HL-60 (cell line): ENCODE measurements around the gene MACC1.

Experiments used
- GABPA ChIP-seq: IDR thresholded peaks from 2 replicates; pipeline ENCODE4 v1.6.1; 2012; ENCODE audit warnings: low read depth
- POLR2AphosphoS5 ChIP-seq: IDR thresholded peaks from 2 replicates; pipeline ENCODE4 v1.6.1; 2012; ENCODE audit warnings: low read depth
- SPI1 ChIP-seq: IDR thresholded peaks from 2 replicates; pipeline ENCODE4 v1.6.1; 2012; ENCODE audit warnings: low read depth, mild to moderate bottlenecking, borderline replicate concordance
- TF ChIP-seq, protein P1 (sequence below): IDR thresholded peaks from one replicate; pipeline ENCODE4 v1.5.1; 2011; ENCODE audit warnings: low read length, control low read depth, inconsistent platforms; ENCODE audit not compliant: insufficient read depth
- TF ChIP-seq, protein P2 (sequence below): IDR thresholded peaks from 2 replicates; pipeline ENCODE4 v1.6.1; 2012; ENCODE audit warnings: low read depth; ENCODE audit not compliant: insufficient replicate concordance

DNA sequence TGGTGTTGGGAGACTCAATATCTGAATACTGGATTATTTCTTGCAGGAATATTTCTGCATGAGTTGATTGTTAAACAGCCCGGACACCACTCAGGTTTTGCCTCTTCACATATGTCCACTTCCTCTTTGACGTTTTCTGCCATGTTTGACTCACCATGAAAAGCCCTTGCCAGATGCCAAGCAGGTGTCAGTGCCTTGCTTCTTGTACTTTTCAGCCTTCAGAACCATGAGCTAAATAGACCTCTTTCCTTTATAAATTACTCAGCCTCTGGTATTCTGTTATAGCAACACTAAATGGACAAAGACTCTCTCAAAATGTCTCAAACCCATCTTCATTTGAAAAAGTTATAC is 24.7 kb upstream of the MACC1 start:
- TF ChIP-seq, protein P1, sequence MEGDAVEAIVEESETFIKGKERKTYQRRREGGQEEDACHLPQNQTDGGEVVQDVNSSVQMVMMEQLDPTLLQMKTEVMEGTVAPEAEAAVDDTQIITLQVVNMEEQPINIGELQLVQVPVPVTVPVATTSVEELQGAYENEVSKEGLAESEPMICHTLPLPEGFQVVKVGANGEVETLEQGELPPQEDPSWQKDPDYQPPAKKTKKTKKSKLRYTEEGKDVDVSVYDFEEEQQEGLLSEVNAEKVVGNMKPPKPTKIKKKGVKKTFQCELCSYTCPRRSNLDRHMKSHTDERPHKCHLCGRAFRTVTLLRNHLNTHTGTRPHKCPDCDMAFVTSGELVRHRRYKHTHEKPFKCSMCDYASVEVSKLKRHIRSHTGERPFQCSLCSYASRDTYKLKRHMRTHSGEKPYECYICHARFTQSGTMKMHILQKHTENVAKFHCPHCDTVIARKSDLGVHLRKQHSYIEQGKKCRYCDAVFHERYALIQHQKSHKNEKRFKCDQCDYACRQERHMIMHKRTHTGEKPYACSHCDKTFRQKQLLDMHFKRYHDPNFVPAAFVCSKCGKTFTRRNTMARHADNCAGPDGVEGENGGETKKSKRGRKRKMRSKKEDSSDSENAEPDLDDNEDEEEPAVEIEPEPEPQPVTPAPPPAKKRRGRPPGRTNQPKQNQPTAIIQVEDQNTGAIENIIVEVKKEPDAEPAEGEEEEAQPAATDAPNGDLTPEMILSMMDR: no peak
- no peak for TF ChIP-seq POLR2AphosphoS5
- peak; percentile 80 for TF ChIP-seq SPI1
- no peak for TF ChIP-seq GABPA
- TF ChIP-seq, protein P2, sequence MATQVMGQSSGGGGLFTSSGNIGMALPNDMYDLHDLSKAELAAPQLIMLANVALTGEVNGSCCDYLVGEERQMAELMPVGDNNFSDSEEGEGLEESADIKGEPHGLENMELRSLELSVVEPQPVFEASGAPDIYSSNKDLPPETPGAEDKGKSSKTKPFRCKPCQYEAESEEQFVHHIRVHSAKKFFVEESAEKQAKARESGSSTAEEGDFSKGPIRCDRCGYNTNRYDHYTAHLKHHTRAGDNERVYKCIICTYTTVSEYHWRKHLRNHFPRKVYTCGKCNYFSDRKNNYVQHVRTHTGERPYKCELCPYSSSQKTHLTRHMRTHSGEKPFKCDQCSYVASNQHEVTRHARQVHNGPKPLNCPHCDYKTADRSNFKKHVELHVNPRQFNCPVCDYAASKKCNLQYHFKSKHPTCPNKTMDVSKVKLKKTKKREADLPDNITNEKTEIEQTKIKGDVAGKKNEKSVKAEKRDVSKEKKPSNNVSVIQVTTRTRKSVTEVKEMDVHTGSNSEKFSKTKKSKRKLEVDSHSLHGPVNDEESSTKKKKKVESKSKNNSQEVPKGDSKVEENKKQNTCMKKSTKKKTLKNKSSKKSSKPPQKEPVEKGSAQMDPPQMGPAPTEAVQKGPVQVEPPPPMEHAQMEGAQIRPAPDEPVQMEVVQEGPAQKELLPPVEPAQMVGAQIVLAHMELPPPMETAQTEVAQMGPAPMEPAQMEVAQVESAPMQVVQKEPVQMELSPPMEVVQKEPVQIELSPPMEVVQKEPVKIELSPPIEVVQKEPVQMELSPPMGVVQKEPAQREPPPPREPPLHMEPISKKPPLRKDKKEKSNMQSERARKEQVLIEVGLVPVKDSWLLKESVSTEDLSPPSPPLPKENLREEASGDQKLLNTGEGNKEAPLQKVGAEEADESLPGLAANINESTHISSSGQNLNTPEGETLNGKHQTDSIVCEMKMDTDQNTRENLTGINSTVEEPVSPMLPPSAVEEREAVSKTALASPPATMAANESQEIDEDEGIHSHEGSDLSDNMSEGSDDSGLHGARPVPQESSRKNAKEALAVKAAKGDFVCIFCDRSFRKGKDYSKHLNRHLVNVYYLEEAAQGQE: no peak
